HEK293T (cell line): Measurements from ENCODE around the gene SORBS1.

ENCODE experiments used
- CTCF ChIA-PET: fragments of 350-600 bp; formaldehyde crosslinking; extraction: SDS; loops from one replicate; lab custom pipeline; 2021; ENCODE audit warnings: antibody characterized with exemption, inconsistent platforms; lab: Yijun Ruan, JAX
- POLR2A ChIA-PET: fragments of 350-600 bp; formaldehyde crosslinking; extraction: SDS; loops from one replicate; lab custom pipeline; 2020; ENCODE audit warnings: antibody characterized with exemption, inconsistent platforms; lab: Yijun Ruan, JAX
- DNase-seq: peaks from one replicate; pipeline ENCODE4 v3.0.0; 2012; ENCODE audit warnings: mixed read lengths; ENCODE audit errors: extremely low spot score
- ARNT ChIP-seq: fragments of 450-650 bp; IDR thresholded peaks from 2 replicates; pipeline ENCODE4 v1.6.1; 2017; ENCODE audit warnings: mild to moderate bottlenecking
- BHLHE40 ChIP-seq: fragments of 450-650 bp; IDR thresholded peaks from 2 replicates; pipeline ENCODE4 v1.6.1; 2016; ENCODE audit warnings: mild to moderate bottlenecking, moderate library complexity, borderline replicate concordance
- CTBP1 ChIP-seq: fragments of 450-650 bp; IDR thresholded peaks from 2 replicates; pipeline ENCODE4 v1.6.1; 2016; ENCODE audit warnings: borderline replicate concordance
- ELF4 ChIP-seq: fragments of 450-650 bp; IDR thresholded peaks from 2 replicates; pipeline ENCODE4 v1.6.1; 2017; ENCODE audit warnings: antibody characterized with exemption
- FOXA1 ChIP-seq: fragments of 450-650 bp; IDR thresholded peaks from 2 replicates; pipeline ENCODE4 v1.6.1; 2016; ENCODE audit warnings: mild to moderate bottlenecking
- FOXK2 ChIP-seq: fragments of 450-650 bp; IDR thresholded peaks from 2 replicates; pipeline ENCODE4 v1.6.1; 2016; ENCODE audit warnings: mild to moderate bottlenecking
- FOXM1 ChIP-seq: fragments of 450-650 bp; IDR thresholded peaks from 2 replicates; pipeline ENCODE4 v1.6.1; 2017; ENCODE audit warnings: mild to moderate bottlenecking, borderline replicate concordance
- HDGF ChIP-seq: fragments of 450-650 bp; IDR thresholded peaks from 2 replicates; pipeline ENCODE4 v1.6.1; 2017; ENCODE audit warnings: antibody characterized with exemption, borderline replicate concordance
- L3MBTL2 ChIP-seq: fragments of 450-650 bp; conservative IDR thresholded peaks from 2 replicates; pipeline ENCODE4 v1.6.1; 2016; ENCODE audit warnings: mild to moderate bottlenecking
- LEF1 ChIP-seq: fragments of 450-650 bp; IDR thresholded peaks from 2 replicates; pipeline ENCODE4 v1.6.1; 2017; ENCODE audit warnings: mild to moderate bottlenecking, borderline replicate concordance
- NFRKB ChIP-seq: fragments of 450-650 bp; IDR thresholded peaks from 2 replicates; pipeline ENCODE4 v1.6.1; 2016; ENCODE audit warnings: mild to moderate bottlenecking, moderate library complexity
- PKNOX1 ChIP-seq: fragments of 450-650 bp; IDR thresholded peaks from 2 replicates; pipeline ENCODE4 v1.6.1; 2016
- SP1 ChIP-seq: fragments of 450-650 bp; IDR thresholded peaks from 2 replicates; pipeline ENCODE4 v1.6.1; 2017
- SUZ12 ChIP-seq: fragments of 450-650 bp; IDR thresholded peaks from 2 replicates; pipeline ENCODE4 v1.6.1; 2016; ENCODE audit warnings: mild to moderate bottlenecking
- TARDBP ChIP-seq: fragments of 450-650 bp; IDR thresholded peaks from 2 replicates; pipeline ENCODE4 v1.6.1; 2016
- ZNF384 ChIP-seq: fragments of 450-650 bp; IDR thresholded peaks from 2 replicates; pipeline ENCODE4 v1.6.1; 2016

The SORBS1 gene

GRCh38 chr10:95540514-95541052 lies 20.6 kb downstream of the SORBS1 start:
- no peak for TF ChIP-seq ARNT
- TF ChIP-seq TARDBP: no peak
- no peak for TF ChIP-seq FOXA1
- no peak for TF ChIP-seq NFRKB
- no peak for TF ChIP-seq ELF4
- no peak for TF ChIP-seq BHLHE40
- no peak for TF ChIP-seq FOXK2
- TF ChIP-seq PKNOX1: no peak
- no peak for TF ChIP-seq SUZ12
- TF ChIP-seq FOXM1: no peak
- TF ChIP-seq ZNF384: no peak
- no peak for DNase-seq
- CTCF ChIA-PET: no interaction called here
- POLR2A ChIA-PET: no interaction called here

- no peak for DNase-seq
- TF ChIP-seq TARDBP (no peak), CTBP1 (no peak), L3MBTL2 (no peak), PKNOX1 (no peak), SUZ12 (no peak), FOXM1 (no peak), HDGF (no peak), FOXK2 (no peak), ZNF384 (no peak), LEF1 (no peak)
- CTCF ChIA-PET: no interaction called here
- POLR2A ChIA-PET: no interaction called here
Observed at GRCh38 chr10:95539560-95540284, 21.4 kb downstream of the SORBS1 start.

- TF ChIP-seq TARDBP: no peak
- no peak for TF ChIP-seq HDGF
- no peak for TF ChIP-seq NFRKB
- TF ChIP-seq CTBP1: no peak
- TF ChIP-seq BHLHE40: no peak
- no peak for TF ChIP-seq FOXK2
- TF ChIP-seq ZNF384: no peak
- no peak for TF ChIP-seq LEF1
- TF ChIP-seq FOXA1: no peak
- no peak for TF ChIP-seq SP1
- TF ChIP-seq FOXM1: no peak
- no peak for TF ChIP-seq ARNT
- TF ChIP-seq L3MBTL2: no peak
- POLR2A ChIA-PET: no interaction called here
- DNase-seq: no peak
- CTCF ChIA-PET: no interaction called here
Observed at GRCh38 chr10:95538412-95538811, 22.8 kb downstream of the SORBS1 start.

GRCh38 chr10:95537542-95537927 lies 23.6 kb downstream of the SORBS1 start:
- ChIA-PET CTCF (no interaction called here), POLR2A (no interaction called here)
- DNase-seq: no peak
- TF ChIP-seq FOXA1: no peak
- TF ChIP-seq PKNOX1: no peak
- TF ChIP-seq LEF1: no peak
- no peak for TF ChIP-seq TARDBP

DNA sequence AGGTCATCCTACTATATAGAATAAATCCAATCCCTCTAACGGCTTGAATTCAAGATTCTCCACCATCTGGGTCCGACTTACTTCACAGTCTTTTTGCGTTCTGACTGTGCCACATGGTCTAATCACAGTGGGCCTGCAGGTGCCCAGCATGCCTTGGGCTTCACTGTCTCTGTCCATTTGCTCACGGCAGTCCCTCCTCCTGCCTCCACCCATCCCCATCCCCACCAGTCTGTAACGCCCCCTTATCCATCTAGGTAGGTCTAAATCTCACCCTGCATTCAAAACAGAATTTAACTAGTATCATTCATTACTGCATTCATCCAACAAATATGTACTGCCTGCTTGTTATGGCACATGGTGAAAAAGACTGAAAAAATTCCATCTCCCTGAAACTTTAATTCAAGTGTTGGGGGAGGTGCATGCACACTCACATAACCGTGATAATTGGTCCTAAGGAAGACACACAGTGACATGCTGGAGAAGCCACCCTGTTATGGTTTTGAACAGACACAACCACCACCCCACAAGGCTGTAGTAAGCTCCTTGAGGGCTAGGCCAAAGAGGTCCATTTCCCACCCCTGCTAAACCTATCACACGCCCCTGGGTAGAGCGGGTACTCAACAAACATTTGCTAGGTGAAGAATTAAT lies 24.2 kb downstream of the SORBS1 start:
- ChIA-PET CTCF (no interaction called here), POLR2A (no interaction called here)
- no peak for DNase-seq
- no peak for TF ChIP-seq SP1
- TF ChIP-seq PKNOX1: no peak
- TF ChIP-seq ZNF384: no peak
- TF ChIP-seq FOXM1: no peak
- TF ChIP-seq TARDBP: no peak
- TF ChIP-seq FOXA1: no peak
- TF ChIP-seq NFRKB: no peak
- TF ChIP-seq BHLHE40: no peak
- no peak for TF ChIP-seq SUZ12
- TF ChIP-seq CTBP1: no peak

- POLR2A ChIA-PET: no interaction called here
- CTCF ChIA-PET: no interaction called here
- no peak for TF ChIP-seq L3MBTL2
- no peak for TF ChIP-seq TARDBP
- no peak for DNase-seq
Observed at GRCh38 chr10:95536017-95536416, 25.2 kb downstream of the SORBS1 start.
